ENCODE data around the gene GALNT18. TPM values are rescaled to one million over a fixed set of nuclear protein-coding genes. Genes with fewer than 3 reads are reported as not detected.

Gene GALNT18
- total RNA-seq, 3 donors from 2014 or later = 14.7 to 25.9 (median 16.4) TPM

DNA sequence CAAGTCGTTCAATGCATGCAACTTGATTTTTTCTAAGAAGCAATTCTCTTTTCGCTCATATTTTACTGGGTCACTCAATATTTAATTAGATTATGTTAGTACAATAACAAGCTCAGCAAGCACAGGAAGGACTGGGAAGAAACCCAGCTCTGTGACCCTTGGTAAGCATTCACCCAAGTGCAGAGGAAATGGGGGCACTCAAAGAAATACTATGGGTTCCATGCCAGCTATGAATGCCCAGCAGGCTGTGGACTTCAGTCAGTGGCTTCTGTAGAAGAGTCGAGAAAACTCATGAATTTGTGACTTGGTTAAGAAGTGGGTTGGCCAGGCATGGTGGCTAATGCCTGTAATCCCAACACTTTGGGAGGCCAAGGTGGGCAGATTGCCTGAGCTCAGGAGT is 123.6 kb downstream of the GALNT18 start:
- TF ChIP-seq POLR2AphosphoS5 (IDR thresholded peaks at IDR 0.05) (no peak), POLR2A (IDR thresholded peaks at IDR 0.05) (no peak)
- TF ChIP-seq, protein P1, sequence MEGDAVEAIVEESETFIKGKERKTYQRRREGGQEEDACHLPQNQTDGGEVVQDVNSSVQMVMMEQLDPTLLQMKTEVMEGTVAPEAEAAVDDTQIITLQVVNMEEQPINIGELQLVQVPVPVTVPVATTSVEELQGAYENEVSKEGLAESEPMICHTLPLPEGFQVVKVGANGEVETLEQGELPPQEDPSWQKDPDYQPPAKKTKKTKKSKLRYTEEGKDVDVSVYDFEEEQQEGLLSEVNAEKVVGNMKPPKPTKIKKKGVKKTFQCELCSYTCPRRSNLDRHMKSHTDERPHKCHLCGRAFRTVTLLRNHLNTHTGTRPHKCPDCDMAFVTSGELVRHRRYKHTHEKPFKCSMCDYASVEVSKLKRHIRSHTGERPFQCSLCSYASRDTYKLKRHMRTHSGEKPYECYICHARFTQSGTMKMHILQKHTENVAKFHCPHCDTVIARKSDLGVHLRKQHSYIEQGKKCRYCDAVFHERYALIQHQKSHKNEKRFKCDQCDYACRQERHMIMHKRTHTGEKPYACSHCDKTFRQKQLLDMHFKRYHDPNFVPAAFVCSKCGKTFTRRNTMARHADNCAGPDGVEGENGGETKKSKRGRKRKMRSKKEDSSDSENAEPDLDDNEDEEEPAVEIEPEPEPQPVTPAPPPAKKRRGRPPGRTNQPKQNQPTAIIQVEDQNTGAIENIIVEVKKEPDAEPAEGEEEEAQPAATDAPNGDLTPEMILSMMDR (IDR thresholded peaks at IDR 0.05) = no peak
- H3K27me3 ChIP-seq = no peaks in the 10 kb centered on the region
- H3K9me3 ChIP-seq = no peaks in the 10 kb centered on the region
- no peak overlapping the region for H3K4me3 ChIP-seq
- H3K4me1 ChIP-seq = no peaks in the 10 kb centered on the region
- no peaks in the 10 kb centered on the region for H3K36me3 ChIP-seq
- intact Hi-C loops (cut with DNase I; ENCODE audit: low total_unique reads) = no loop called here
- DNase-seq (ENCODE audit: low spot score in 2 of 2) = no peak
- H3K27ac ChIP-seq = no peak overlapping the region

DNA sequence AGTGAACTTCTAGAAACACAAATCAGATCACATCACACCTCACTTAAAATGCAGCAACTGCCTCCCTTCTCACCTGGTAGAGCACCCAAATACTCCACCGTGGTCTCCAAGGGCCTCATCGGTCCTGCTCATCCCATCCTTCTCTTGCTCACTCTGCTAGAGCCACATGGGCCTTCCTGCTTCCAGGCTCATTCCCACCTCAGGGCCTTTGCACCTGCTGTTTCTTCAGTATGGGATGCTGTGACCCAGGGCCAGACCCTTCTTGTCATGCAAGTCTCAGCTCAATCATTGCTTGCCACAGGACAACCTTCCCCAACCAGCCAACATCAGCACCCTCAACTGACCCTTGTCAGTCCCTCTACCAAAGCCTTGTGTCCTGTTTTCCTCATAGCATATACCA is 124.9 kb downstream of the GALNT18 start:
- intact Hi-C loops (cut with DNase I; ENCODE audit: low total_unique reads) = no loop called here
- H3K9me3 ChIP-seq = no peaks in the 10 kb centered on the region
- TF ChIP-seq, protein P1 (IDR thresholded peaks at IDR 0.05) = no peak
- TF ChIP-seq POLR2AphosphoS5 (IDR thresholded peaks at IDR 0.05) = no peak
- no peak for TF ChIP-seq POLR2A (IDR thresholded peaks at IDR 0.05)

DNA sequence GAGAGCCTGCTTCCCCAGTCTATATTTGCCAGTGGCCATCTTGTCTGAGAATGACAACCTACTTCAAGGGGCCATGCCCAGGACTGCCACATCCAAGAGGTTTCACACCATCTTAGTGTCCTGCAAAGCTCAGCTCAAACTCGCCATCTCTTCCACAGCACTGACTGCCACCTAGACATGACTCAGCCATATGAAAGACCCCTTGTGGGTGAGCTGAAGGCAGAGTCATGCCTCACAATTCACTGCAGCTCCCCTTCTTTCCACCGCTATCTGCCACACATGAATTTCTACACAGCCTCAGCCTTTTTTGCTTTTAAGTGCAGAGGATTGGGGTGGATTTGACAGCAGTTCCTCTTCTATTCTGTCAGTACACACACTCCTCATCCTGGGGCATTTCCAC is 127.5 kb downstream of the GALNT18 start:
- intact Hi-C loops (cut with DNase I; ENCODE audit: low total_unique reads) = no loop called here
- TF ChIP-seq POLR2A (IDR thresholded peaks at IDR 0.05) (no peak), POLR2AphosphoS5 (IDR thresholded peaks at IDR 0.05) (no peak)
- TF ChIP-seq, protein P1 (IDR thresholded peaks at IDR 0.05) = no peak

More for the DNA sequence above, 124.9 kb downstream of the GALNT18 start:
- no peak overlapping the region for H3K27ac ChIP-seq
- no peak overlapping the region for H3K4me3 ChIP-seq
- no peaks in the 10 kb centered on the region for H3K27me3 ChIP-seq
- no peaks in the 10 kb centered on the region for H3K36me3 ChIP-seq
- DNase-seq (ENCODE audit: low spot score in 2 of 2) = no peak
- no peaks in the 10 kb centered on the region for H3K4me1 ChIP-seq

DNA sequence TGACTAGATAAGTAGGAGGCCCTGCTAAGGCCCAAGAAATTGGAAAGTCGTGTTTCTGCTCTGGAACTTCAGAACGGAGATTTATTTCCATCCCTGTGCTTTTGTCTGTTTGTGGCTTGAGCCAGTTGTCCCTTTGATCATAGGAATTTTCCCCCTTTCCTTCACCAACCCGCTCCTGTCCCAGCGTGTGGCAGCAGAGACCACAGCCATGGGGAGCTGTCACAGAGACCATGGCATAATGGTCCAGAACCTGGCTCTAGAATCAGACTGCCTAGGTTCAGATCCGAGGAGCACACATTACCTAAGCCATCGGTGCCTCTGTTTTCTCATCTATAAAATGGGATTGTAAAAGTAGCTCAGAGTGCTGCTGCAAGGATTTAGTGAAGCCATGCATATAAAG is 128.1 kb downstream of the GALNT18 start:
- H3K4me1 ChIP-seq = no peaks in the 10 kb centered on the region
- no peak overlapping the region for H3K4me3 ChIP-seq
- H3K9me3 ChIP-seq = no peaks in the 10 kb centered on the region
- TF ChIP-seq, protein P1 (IDR thresholded peaks at IDR 0.05) = no peak
- TF ChIP-seq POLR2A (IDR thresholded peaks at IDR 0.05) (no peak), POLR2AphosphoS5 (IDR thresholded peaks at IDR 0.05) (no peak)
- no peaks in the 10 kb centered on the region for H3K27me3 ChIP-seq
- no peak overlapping the region for H3K27ac ChIP-seq
- H3K36me3 ChIP-seq = no peaks in the 10 kb centered on the region
- intact Hi-C loops (cut with DNase I; ENCODE audit: low total_unique reads) = no loop called here
- DNase-seq (ENCODE audit: low spot score in 2 of 2) = no peak

More for the DNA sequence above, 127.5 kb downstream of the GALNT18 start:
- H3K9me3 ChIP-seq = no peaks in the 10 kb centered on the region
- H3K27ac ChIP-seq = no peak overlapping the region
- DNase-seq (ENCODE audit: low spot score in 2 of 2) = no peak
- H3K36me3 ChIP-seq = no peaks in the 10 kb centered on the region
- no peaks in the 10 kb centered on the region for H3K27me3 ChIP-seq
- no peaks in the 10 kb centered on the region for H3K4me1 ChIP-seq
- H3K4me3 ChIP-seq = no peak overlapping the region

DNA sequence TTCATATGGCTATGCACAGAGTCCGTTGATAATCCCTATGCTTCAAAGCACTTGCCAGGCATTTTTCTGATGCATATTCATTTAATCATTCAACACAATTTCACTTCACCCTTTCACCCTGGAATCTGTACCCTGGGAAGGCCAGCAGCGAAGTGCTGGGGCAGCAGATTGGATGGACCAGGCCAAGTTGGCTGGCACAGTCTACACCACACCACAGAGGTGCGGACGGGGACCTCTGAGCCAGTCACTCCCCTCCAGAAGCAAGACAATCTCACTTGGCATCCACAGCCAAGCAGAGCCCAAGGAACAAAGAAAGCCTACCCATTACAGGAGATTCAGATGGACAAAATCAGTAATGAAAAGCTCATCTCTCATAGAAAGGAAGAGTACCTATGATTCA is 130.2 kb downstream of the GALNT18 start:
- Histone ChIP-seq H3K4me1 (no peaks in the 10 kb centered on the region), H3K27ac (no peak overlapping the region), H3K27me3 (no peaks in the 10 kb centered on the region), H3K36me3 (no peaks in the 10 kb centered on the region), H3K4me3 (no peak overlapping the region), H3K9me3 (no peaks in the 10 kb centered on the region)
- TF ChIP-seq POLR2A (IDR thresholded peaks at IDR 0.05) (no peak), POLR2AphosphoS5 (IDR thresholded peaks at IDR 0.05) (no peak)
- TF ChIP-seq, protein P1 (IDR thresholded peaks at IDR 0.05) = no peak
- no peak for DNase-seq (ENCODE audit: low spot score in 2 of 2)
- intact Hi-C loops (cut with DNase I; ENCODE audit: low total_unique reads) = no loop called here

Measured in breast epithelium (tissue), 4 donors.